Fibroblast of the aortic adventitia (primary cell): ENCODE data around the gene TEX28. TPM values are rescaled to one million over a fixed set of nuclear protein-coding genes. Genes with fewer than 3 reads are reported as not detected.

Experiments used
- DNase-seq: peaks from one replicate; pipeline ENCODE4 v3.0.0-alpha.2; 2010; ENCODE audit warnings: low read depth
- H3K4me3 ChIP-seq: 2 replicates; pipeline ENCODE4 v1.5.1; 2011; ENCODE audit warnings: low read depth, mild to moderate bottlenecking, control low read depth, low read length, moderate library complexity
- total RNA-seq: library from RNA; depleted of rRNA; stranded (reverse); fragments of >200 nt; gene quantifications from 2 replicates; pipeline ENCODE4 v1.2.3, GENCODE V29; 2012; ENCODE audit warnings: low replicate concordance
- TF ChIP-seq, protein P1 (sequence below): IDR thresholded peaks from 2 replicates; pipeline ENCODE4 v1.5.1; 2011; ENCODE audit warnings: mild to moderate bottlenecking, low read length, control low read depth, inconsistent platforms; ENCODE audit not compliant: insufficient read depth

TEX28 gene
- total RNA-seq, 1 donor, result not detected

DNA sequence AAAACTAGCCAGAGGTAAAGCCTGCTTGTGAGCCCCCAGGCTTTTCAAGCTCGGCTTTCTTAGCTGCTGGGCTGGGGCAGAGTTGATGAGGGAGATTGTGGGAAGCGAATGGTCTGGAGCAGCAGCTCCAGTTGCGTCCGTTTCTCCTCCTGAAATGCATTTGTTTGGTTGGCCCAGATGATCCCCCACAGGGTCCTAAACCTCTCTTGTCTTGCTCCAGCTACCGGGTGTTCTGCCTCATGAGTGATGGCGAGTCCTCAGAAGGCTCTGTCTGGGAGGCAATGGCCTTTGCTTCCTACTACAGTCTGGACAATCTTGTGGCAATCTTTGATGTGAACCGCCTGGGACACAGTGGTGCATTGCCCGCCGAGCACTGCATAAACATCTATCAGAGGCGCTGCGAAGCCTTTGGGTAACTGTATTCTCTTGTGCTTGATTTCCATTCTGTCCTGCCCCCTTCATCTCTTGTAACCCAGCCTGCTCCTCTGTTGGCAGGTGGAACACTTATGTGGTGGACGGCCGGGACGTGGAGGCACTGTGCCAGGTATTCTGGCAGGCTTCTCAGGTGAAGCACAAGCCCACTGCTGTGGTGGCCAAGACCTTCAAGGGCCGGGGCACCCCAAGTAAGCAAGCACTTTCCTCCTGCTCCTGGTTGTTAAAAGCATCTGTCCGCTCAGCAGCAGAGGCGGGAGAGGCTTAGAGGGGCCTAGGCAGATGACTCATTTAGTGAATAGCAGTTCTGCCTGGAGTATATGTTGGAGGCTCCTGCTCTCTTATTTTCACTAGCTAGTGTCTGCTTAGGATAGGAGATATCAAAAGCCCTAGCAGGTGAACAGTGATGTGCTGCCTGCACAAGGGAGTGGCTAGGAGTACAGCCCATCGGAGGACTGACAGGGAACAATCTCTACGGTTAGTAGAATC is 16.0 kb upstream of the TEX28 start:
- H3K4me3 ChIP-seq, result no peak overlapping the region
- TF ChIP-seq, protein P1, sequence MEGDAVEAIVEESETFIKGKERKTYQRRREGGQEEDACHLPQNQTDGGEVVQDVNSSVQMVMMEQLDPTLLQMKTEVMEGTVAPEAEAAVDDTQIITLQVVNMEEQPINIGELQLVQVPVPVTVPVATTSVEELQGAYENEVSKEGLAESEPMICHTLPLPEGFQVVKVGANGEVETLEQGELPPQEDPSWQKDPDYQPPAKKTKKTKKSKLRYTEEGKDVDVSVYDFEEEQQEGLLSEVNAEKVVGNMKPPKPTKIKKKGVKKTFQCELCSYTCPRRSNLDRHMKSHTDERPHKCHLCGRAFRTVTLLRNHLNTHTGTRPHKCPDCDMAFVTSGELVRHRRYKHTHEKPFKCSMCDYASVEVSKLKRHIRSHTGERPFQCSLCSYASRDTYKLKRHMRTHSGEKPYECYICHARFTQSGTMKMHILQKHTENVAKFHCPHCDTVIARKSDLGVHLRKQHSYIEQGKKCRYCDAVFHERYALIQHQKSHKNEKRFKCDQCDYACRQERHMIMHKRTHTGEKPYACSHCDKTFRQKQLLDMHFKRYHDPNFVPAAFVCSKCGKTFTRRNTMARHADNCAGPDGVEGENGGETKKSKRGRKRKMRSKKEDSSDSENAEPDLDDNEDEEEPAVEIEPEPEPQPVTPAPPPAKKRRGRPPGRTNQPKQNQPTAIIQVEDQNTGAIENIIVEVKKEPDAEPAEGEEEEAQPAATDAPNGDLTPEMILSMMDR, result no peak
- no peak for DNase-seq

DNA sequence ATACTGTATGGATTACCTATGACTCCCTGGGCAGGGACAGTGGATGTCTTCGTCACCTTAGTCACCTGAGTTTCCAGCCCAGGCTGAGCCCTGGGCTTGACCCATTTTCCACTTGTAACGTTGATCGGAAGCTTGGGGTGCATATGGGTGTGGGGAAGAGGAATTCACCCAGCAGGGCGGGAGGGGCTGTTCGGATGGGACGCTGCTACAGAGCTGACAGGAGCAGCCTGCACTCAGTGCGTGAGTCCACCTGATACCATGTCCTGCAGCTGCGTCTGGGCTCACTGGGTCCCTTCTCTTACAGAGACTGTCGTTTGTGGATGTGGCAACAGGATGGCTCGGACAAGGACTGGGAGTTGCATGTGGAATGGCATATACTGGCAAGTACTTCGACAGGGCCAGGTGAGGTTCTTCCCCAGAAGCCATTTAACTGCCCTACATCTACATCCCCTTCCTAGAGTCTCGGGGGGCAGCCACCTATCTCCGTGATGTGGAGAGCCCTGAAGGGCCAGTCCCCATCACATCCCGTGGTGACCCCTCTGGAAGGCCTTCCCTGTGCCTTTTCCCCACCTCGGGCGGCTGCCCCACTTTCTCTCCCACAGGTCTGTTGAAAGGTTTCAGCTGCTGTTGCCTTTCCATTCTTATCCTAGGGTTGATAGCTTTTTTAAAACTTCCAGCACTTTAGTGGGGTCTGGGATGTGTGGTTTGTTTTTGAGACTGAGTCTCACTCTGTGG is 14.3 kb upstream of the TEX28 start:
- no peak overlapping the region for H3K4me3 ChIP-seq
- TF ChIP-seq, protein P1, result no peak
- no peak for DNase-seq

DNA sequence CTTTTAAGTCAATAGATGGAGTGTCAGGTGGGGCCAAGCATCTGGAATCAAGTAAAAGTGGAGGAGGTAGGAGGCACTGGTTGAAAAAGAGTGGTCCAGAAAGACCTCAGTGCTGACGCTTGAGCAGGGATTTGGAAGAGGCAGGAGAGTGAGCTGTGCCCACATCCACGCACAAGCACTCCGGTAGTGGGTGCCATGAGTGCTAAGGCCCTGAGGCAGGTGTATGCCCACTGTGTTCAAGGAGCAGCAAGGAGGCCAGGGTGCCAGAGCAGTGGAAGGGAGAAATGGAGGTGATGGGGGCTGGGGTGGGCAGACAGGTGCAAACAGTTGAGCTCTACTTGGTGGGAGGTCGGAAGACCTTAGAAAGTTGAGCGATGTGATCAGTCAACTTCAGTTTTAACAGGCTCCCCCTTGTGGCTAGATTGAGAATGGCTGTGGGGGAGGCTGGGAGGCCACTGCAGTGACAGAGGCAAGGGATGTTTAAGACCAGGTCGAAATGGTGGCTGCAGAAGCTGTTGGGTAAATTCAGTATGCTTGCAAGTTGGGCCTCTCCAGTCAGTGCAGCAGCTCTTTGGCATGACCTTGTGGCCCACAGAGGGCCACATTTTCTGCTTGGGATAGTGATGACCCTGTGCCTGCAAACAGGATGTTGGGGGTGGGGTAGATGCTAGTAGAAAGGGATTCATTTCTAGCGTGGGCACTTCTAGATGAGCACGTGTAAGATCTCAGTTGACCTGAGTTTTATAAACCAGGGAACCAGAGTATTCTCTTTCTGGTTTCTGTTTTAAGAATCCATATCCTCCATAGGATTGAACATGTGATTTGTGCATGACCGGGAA is 13.4 kb upstream of the TEX28 start:
- DNase-seq, result peak; percentile 46
- TF ChIP-seq, protein P1, result peak; percentile 72
- H3K4me3 ChIP-seq, result no peak overlapping the region

DNA sequence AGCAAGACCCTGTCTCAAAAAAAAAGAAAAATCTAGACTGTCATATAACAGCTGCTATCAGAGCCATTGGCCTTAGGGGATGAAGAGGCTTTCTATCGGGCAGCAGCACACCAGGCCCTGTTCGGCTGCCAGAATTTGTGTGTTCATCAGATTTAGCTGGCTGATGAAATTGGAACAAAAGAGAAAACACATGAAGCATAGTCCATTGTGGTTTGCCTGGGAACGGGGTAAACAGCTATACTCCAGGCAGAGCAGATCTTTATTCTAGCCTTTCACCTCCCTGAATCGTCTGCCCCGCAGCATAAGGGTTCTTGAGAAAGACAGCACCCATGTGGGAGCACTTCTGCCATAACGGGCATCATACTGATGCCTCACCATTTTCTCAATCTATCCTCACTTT is 12.3 kb upstream of the TEX28 start:
- TF ChIP-seq, protein P1, result no peak
- H3K4me3 ChIP-seq, result no peak overlapping the region
- peak; percentile 39 for DNase-seq

DNA sequence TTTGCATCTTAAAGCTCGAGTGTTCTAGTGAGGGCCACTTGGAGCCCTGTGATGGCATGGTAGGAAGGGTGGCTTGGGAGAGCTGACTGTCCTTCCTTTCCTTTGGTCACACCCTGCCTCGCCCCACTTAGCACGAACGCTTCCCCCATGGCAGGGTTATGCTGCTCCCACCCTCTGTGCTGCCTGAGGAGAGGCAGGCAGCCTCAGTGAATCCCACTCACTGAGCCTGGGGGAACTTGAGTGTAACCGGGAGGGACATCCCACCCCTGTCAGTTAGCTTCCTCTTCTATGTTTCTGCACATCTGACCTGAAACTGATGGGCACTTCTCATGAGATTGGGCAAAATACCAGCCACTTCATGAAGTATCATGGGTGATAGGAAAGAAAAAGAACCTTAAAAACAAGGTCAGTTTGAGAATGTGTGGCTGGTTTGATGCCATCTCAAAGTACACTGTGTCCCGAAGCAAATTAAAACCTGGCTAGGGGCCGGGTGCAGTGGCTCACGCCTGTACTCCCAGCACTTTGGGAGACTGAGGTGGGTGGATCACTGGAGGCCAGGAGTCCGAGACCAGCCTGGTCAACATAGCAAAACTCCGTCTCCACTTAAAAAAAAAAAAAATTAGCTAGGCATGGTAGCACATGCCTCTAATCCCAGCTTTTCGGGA is 10.7 kb upstream of the TEX28 start:
- DNase-seq, result no peak
- no peak overlapping the region for H3K4me3 ChIP-seq
- TF ChIP-seq, protein P1, result no peak

DNA sequence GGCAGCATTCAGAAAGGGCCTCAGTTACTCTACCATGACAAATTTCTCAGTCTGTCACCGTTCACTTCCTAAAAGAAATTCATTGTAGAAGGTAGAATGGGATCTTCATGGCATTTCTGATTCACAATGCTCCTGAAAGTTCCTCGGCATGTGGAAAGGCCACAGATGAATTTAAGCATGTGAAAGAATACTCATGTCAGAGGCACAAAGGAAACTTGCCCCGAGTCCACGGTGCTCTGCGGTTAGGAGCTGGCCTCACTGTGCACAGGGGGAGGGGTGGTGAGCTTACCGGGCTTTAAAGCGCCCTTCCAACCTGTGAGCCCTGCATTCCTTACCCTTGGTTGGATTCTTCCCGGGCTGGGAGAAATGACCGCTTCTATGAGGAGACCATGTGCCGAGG is 9.9 kb upstream of the TEX28 start:
- TF ChIP-seq, protein P1, result no peak
- DNase-seq, result no peak
- H3K4me3 ChIP-seq, result no peak overlapping the region
